Activated CD8-positive, alpha-beta T cell treated with anti-CD3 and anti-CD28 coated beads for 36 hours (primary cell): ENCODE results near the gene SLC41A1. TPM values are rescaled to one million over a fixed set of nuclear protein-coding genes. Genes with fewer than 3 reads are reported as not detected.
A peak's percentile ranks its signal among the peaks of the same experiment; 100 is the strongest.

ENCODE experiments used
- ATAC-seq: fragments of 200-7000 bp; cut with Tn5 transposase; one replicate; pipeline ENCODE4 v1.10.0; 2021; ENCODE audit warnings: mild to moderate bottlenecking, moderate library complexity
- CTCF ChIA-PET: fragments of 350-600 bp; sonication (Branson Sonifier 250); formaldehyde crosslinking; loops from one replicate; lab custom pipeline; 2021; ENCODE audit warnings: antibody characterized with exemption; lab: Charles Lee
- POLR2A ChIA-PET: fragments of 350-600 bp; sonication (Branson Sonifier 250); formaldehyde crosslinking; loops from one replicate; lab custom pipeline; 2021; ENCODE audit warnings: antibody characterized with exemption; lab: Charles Lee
- DNase-seq: peaks from one replicate; pipeline ENCODE4 v3.0.0-alpha.2; 2020
- H3K27ac Mint-ChIP-seq: one replicate; pipeline ENCODE4 v1.8.0; 2021; ENCODE audit warnings: mild to moderate bottlenecking, mixed read lengths
- H3K27me3 Mint-ChIP-seq: one replicate; pipeline ENCODE4 v1.8.0; 2021; ENCODE audit warnings: mixed read lengths
- H3K36me3 Mint-ChIP-seq: one replicate; pipeline ENCODE4 v1.8.0; 2021; ENCODE audit warnings: low read depth, mixed read lengths
- H3K4me1 Mint-ChIP-seq: one replicate; pipeline ENCODE4 v1.8.0; 2021; ENCODE audit warnings: low read depth, mixed read lengths
- H3K4me3 Mint-ChIP-seq: one replicate; pipeline ENCODE4 v1.8.0; 2021; ENCODE audit warnings: mild to moderate bottlenecking, moderate library complexity, mixed read lengths
- H3K9me3 Mint-ChIP-seq: one replicate; pipeline ENCODE4 v1.8.0; 2021; ENCODE audit warnings: mixed read lengths
- intact Hi-C: fragments of 100-400 bp; cut with micrococcal nuclease; formaldehyde crosslinking; loops from one replicate; pipeline ENCODE4 v1.10.0; 2022
- total RNA-seq, 2 experiments: library from RNA; stranded (reverse); gene quantifications; one replicate each; pipeline ENCODE4 v1.2.3, GENCODE V29; 2021
- TF ChIP-seq, protein P1 (sequence below): fragments of 200-600 bp; IDR thresholded peaks from one replicate; pipeline ENCODE4 v1.8.0; 2022; ENCODE audit warnings: antibody characterized with exemption, mild to moderate bottlenecking

Gene SLC41A1
- total RNA-seq, 2 experiments from 2014 or later, result 33.6 to 35.3 TPM

DNA sequence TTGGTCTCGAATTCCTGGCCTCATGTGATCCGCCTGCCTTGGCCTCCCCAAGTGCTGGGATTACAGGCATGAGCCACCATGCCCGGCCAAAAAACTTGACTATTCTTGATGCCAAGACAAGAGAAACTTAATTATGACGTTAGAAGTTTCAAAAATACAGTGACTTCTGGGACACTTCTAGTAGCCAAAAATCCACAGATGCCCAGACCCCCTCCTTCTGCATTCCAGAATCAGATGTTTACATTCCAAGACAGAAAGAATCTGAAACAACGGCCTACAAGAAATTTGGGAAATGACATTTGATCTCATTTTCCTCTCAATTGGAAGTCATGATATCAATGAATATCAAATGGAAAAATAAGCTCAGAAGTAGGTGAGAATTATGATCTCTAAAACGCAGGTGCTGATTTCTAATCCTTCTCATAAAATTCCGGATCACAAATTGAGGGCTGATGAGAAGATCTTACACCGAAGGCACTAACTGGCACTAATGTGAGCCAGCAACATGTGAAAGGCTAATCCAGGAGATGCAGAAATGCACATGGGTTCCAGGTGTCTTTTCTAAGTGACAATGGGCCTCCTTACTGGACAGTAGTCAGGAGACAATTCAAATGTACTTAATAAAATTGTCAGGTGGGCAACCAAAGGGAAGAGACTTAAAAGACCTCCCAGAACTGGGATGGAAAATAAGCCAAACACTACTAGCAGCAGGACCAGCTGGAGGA lies 43.2 kb downstream of the SLC41A1 start:
- ATAC-seq (no peak), DNase-seq (no peak)
- Mint-ChIP-seq H3K4me1 (peaks cover 50% of the 10 kb centered on the region), H3K36me3 (peaks cover 34% of the 10 kb centered on the region), H3K27ac (no peak overlapping the region), H3K9me3 (no peaks in the 10 kb centered on the region), H3K27me3 (no peaks in the 10 kb centered on the region), H3K4me3 (no peak overlapping the region)
- TF ChIP-seq, protein P1, sequence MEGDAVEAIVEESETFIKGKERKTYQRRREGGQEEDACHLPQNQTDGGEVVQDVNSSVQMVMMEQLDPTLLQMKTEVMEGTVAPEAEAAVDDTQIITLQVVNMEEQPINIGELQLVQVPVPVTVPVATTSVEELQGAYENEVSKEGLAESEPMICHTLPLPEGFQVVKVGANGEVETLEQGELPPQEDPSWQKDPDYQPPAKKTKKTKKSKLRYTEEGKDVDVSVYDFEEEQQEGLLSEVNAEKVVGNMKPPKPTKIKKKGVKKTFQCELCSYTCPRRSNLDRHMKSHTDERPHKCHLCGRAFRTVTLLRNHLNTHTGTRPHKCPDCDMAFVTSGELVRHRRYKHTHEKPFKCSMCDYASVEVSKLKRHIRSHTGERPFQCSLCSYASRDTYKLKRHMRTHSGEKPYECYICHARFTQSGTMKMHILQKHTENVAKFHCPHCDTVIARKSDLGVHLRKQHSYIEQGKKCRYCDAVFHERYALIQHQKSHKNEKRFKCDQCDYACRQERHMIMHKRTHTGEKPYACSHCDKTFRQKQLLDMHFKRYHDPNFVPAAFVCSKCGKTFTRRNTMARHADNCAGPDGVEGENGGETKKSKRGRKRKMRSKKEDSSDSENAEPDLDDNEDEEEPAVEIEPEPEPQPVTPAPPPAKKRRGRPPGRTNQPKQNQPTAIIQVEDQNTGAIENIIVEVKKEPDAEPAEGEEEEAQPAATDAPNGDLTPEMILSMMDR, result no peak
- ChIA-PET CTCF (interaction anchor here (1.1 kb wide), 1 partner anchor 282 kb away, joined by 3 read pairs; no protein-coding TSS in a partner anchor), POLR2A (interaction anchor here (1.2 to 6.5 kb wide), 2 partner anchors 20 to 23 kb away, joined by 5 to 61 read pairs; partner anchors contain the start of gene NUCKS1)
- intact Hi-C loops, result no loop called here

DNA sequence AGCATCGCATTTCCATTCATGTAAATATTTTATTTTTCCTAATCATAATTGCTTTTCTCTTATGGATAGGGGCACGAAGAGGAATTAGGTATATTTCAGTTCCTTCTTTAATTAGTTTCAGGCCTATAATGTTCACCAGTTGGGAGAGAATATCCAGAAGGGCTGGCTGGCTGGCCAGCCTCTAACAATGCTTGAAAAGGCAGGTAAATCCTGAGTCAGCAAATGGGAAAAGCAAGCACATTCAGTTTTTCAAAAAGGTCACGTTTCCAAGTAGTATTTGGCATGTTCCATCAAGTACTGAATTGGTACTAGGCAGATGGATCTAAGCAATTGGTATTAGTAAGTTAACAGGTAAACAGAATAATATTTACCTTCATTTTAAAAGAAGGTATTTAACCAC lies 45.8 kb downstream of the SLC41A1 start:
- H3K36me3 Mint-ChIP-seq, result peaks cover 32% of the 10 kb centered on the region

GRCh38 chr1:205766570-205766969 lies 46.4 kb downstream of the SLC41A1 start:
- ChIA-PET POLR2A (interaction anchor here (2.5 kb wide), 1 partner anchor 8 kb away, joined by 10 read pairs; the partner anchor contains the start of gene RAB29), CTCF (no interaction called here)
- peaks cover 27% of the 10 kb centered on the region for H3K36me3 Mint-ChIP-seq
- DNase-seq (no peak), ATAC-seq (no peak)
- H3K27ac Mint-ChIP-seq, result peak overlapping the region; percentile 46
- H3K4me1 Mint-ChIP-seq, result peaks cover 34% of the 10 kb centered on the region
- no peaks in the 10 kb centered on the region for H3K9me3 Mint-ChIP-seq
- no peaks in the 10 kb centered on the region for H3K27me3 Mint-ChIP-seq
- TF ChIP-seq, protein P1, result no peak
- no peak overlapping the region for H3K4me3 Mint-ChIP-seq
- intact Hi-C loops, result no loop called here

More for the DNA sequence above, 45.8 kb downstream of the SLC41A1 start:
- Mint-ChIP-seq H3K27me3 (no peaks in the 10 kb centered on the region), H3K4me3 (no peak overlapping the region), H3K4me1 (peaks cover 41% of the 10 kb centered on the region), H3K27ac (peak overlapping the region; percentile 18), H3K9me3 (no peaks in the 10 kb centered on the region)
- ATAC-seq, result no peak
- ChIA-PET POLR2A (interaction anchor here (1.2 kb wide), 1 partner anchor 49 kb away, joined by 3 read pairs; no protein-coding TSS in a partner anchor), CTCF (no interaction called here)
- TF ChIP-seq, protein P1, result no peak
- no peak for DNase-seq
- intact Hi-C loops, result no loop called here

- POLR2A ChIA-PET, result interaction anchor here (0.6 to 2.5 kb wide), 4 partner anchors 9 to 111 kb away, joined by 3 to 10 read pairs (median 4); partner anchors contain the start of gene RAB29
- Mint-ChIP-seq H3K4me3 (no peak overlapping the region), H3K4me1 (peaks cover 29% of the 10 kb centered on the region), H3K36me3 (peaks cover 23% of the 10 kb centered on the region), H3K9me3 (no peaks in the 10 kb centered on the region), H3K27ac (peak overlapping the region; percentile 46), H3K27me3 (no peaks in the 10 kb centered on the region)
- intact Hi-C loops, result no loop called here
- TF ChIP-seq, protein P1, result no peak
- CTCF ChIA-PET, result interaction anchor here (1.2 kb wide), 1 partner anchor 10 kb away, joined by 3 read pairs; no protein-coding TSS in a partner anchor
- ATAC-seq (peak; percentile 69), DNase-seq (no peak)
These were observed 47.0 kb downstream of the SLC41A1 start for GRCh38 chr1:205766038-205766437.

GRCh38 chr1:205764578-205764977 lies 48.4 kb downstream of the SLC41A1 start:
- CTCF ChIA-PET, result interaction anchor here (1.4 to 1.9 kb wide), 2 partner anchors 132 to 213 kb away, joined by 4 to 6 read pairs; no protein-coding TSS in a partner anchor
- Mint-ChIP-seq H3K27me3 (no peaks in the 10 kb centered on the region), H3K36me3 (peaks cover 10% of the 10 kb centered on the region)

More at GRCh38 chr1:205764578-205764977, 48.4 kb downstream of the SLC41A1 start:
- H3K9me3 Mint-ChIP-seq, result no peaks in the 10 kb centered on the region
- peaks cover 20% of the 10 kb centered on the region for H3K4me1 Mint-ChIP-seq
- H3K4me3 Mint-ChIP-seq, result no peak overlapping the region
- POLR2A ChIA-PET, result interaction anchor here (1.0 to 2.5 kb wide), 2 partner anchors 10 to 14 kb away, joined by 4 to 10 read pairs; partner anchors contain the start of gene RAB29
- intact Hi-C loops, result no loop called here
- TF ChIP-seq, protein P1, result no peak
- DNase-seq (no peak), ATAC-seq (no peak)
- H3K27ac Mint-ChIP-seq, result no peak overlapping the region
